Activated CD4-positive, alpha-beta T cell treated with anti-CD3 and anti-CD28 coated beads, Interleukin-10, Interleukin-2, amounts not matched to agents 100 ng/mL and 50 ng/mL, durations not matched to agents 16 hours and 8 hours (primary cell): Measurements from ENCODE around the gene NUP58.
A peak's percentile ranks its signal among the peaks of the same experiment; 100 is the strongest.

ENCODE experiments used
- DNase-seq: peaks from one replicate; pipeline ENCODE4 v3.0.0-alpha.2; 2020

NUP58 gene, protein sequence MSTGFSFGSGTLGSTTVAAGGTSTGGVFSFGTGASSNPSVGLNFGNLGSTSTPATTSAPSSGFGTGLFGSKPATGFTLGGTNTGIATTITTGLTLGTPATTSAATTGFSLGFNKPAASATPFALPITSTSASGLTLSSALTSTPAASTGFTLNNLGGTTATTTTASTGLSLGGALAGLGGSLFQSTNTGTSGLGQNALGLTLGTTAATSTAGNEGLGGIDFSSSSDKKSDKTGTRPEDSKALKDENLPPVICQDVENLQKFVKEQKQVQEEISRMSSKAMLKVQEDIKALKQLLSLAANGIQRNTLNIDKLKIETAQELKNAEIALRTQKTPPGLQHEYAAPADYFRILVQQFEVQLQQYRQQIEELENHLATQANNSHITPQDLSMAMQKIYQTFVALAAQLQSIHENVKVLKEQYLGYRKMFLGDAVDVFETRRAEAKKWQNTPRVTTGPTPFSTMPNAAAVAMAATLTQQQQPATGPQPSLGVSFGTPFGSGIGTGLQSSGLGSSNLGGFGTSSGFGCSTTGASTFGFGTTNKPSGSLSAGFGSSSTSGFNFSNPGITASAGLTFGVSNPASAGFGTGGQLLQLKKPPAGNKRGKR

DNA sequence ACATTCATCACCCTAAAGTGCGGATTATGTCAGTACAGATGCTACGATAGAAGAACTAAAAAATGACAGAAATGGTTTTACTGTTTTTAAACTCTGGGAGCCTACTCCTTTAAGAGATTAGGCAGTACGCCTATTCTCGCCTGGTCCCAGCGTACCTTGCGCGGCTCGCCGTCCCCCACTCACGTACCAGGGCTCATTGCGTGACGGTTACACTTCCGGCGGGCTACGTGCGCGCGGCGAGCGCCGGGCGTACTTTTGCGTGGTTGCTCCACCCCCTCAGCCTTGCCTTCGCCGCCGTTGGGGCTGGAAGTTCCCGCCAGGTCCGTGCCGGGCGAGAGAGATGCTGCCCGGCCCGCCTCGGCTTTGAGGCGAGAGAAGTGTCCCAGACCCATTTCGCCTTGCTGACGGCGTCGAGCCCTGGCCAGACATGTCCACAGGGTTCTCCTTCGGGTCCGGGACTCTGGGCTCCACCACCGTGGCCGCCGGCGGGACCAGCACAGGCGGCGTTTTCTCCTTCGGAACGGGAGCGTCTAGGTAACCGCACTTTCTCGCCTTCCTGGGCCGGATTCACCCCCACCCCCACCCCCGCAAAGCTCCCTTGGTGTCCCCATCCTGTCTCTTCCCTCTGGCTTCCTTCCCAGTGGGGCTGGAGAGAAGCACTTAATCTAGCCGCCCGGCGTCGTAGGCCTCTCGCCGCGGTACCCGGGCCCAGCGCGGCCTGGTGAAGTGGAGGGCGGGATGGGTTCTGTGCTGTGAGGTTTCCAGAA lies at the start of gene NUP58:
TSS of gene NUP58 (plus strand) at position 279 of the 767 bp plus-strand sequence. CDS start at position 428, 149 bp downstream.
- peak; percentile 97 for DNase-seq

DNA sequence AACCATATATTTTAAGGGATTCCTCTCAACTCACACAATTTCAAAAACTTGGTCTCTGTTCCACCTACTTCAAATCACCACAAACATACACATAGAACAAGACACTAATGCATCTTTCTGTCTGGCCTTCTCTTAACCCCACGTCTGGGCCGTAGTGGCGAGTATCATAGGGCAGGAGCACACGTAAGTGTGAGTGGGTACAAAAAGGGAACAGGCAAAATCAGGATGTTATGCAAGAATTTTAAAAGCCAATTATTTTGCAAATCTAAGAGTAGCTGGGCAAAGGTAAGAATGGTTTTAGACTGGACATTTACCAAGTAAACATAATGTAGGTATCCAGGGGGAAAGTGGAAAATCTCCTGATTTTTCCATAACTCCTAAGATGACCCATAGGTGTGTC lies 49.2 kb upstream of the NUP58 start:
- DNase-seq: no peak

DNA sequence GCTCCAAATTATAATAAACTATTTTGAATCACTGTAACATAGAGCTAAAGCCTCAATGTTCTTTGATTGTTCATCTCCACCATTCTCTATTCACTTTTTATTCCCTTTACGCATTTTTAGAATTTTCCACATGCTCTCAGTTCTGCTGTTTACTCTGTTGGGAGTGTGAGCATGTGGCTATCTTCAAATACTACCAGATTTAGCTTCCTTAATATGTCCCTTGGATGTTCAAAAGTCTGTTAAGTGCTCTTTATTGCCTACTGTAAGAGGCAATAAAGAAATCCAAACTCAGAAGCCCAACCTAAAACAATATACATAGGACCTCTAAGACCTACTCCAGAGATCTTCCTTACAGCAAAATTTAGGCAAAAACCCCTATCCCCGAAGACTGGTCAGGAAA lies 48.7 kb upstream of the NUP58 start:
- no peak for DNase-seq

DNA sequence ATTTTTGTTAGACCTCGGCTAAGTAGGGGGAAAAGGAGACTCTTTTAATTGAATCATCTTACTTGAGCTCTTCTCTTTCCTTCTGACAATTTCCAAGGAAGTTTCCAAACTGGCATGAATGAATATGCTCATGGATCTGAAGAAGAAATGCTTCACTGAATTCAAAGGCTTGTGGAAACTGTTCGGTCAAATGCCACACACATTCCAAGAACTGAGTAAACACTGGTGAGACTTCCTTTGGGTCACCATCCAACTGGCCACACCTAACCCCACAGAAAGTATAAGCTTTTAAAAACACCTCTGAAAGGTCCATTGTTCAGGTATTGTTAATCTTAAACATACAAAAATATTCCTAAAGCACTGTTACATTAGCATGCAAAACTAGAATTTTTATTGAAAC lies 47.7 kb upstream of the NUP58 start:
- DNase-seq: no peak

DNA sequence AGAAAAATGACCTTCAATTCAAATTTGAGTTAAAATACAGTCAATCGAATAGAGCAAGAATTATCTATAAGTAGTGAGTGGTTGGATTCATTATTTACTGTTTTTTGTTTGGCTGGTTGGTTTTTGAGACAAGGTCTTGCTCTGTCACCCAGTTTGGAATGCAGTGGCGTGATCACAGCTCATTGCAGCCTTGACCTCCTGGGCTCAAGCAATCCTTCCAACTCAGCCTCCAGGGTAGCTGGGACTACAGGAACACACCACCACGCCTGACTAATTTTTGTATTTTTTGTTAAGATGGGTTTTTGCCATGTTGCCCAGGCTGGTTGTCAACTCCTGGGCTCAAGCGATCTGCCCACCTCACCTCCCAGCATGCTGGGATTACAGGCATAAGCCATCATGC lies 39.2 kb upstream of the NUP58 start:
- DNase-seq: no peak

DNA sequence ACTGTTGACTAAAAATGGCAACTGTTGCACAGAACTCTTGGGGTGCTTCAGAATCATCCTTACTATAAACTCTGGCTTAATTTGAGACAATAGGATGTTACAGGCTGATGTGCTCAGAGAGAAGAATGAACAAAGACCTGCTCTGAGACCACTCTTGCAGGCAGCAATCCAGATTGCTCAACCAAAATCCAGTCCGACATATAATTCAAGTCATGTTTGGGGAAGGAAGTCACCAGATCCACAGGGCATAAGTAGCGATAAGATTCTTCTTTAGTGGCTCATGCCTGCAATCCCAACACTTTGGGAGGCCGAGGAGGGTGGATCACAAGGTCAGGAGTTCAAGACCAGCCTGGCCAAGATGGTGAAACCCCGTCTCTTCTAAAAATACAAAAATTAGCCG lies 34.7 kb upstream of the NUP58 start:
- DNase-seq: no peak

DNA sequence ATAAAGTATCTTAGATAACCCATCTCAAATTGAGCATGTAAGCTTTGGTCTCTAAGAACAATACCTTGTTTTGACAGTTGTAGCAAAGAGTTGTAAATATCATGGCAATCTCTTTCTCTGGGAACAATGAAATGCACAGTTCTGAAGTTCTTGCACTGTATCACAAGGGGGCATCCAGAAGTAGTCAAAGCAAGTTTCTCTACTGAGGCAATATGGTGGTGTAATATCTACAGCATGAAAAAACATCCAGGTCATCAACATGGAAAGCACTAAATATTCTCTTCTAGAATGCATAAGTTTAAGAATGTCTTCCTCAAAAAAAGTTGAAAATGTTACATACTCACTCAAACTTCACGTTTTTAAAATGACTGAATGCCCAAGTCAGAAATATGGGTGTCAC lies 33.7 kb upstream of the NUP58 start:
- peak; percentile 27 for DNase-seq

DNA sequence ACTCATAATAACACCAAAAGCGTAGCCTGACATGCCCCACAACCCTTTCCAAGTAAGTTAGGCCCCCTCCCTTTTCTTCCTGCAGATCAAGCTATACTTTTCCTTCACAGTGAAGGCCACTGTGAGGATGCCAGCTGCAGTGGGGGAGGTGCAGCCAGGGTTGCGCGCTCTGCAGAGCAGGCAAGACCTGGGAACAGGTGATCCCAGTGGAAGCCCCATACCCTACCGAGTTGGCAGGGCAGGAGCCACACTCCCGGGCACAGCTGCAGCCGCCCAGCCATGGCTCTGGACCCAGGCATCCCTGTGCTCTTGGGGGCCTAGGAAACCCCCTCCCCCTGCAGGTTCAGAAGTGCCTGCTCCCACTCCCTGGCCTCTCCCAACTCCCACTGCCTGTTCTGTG lies 32.9 kb upstream of the NUP58 start:
- no peak for DNase-seq

DNA sequence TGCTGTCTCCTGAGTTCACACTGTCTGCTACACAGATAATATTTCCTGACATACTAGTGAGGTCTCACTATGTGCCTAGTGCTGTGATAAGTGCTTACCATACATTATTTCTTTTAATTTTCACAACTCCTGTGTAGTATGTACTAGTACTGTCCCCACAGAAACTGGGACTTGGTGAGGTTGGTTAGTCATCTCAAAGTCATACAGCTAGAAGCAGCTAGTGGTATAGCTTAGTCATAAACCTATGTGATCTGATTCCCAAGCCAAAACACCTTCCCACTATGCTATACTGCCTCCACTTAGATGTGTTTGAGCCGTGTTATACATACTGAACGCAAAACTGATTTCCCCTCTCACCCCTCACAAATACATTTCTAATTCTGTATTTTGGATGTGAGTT lies 24.7 kb upstream of the NUP58 start:
- DNase-seq: peak; percentile 77

DNA sequence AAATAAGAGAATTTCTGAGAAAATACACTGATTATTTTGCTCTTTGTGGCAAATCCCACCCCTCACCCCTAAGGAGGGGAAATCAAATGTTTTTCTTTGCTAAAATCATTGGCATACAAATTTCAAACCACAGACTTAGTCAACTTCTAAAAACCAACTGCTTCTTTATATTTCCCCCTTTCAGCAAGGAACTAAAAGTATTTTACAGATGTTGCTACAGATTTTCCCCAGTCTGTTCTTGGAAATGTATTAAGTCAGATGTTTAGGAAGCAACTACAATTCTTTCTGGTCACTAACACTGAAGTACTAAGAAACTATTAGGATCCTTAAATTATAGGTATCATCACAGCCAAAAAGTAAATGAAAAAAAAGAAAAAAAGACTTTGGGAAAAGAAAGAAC lies 21.0 kb upstream of the NUP58 start:
- DNase-seq: no peak

DNA sequence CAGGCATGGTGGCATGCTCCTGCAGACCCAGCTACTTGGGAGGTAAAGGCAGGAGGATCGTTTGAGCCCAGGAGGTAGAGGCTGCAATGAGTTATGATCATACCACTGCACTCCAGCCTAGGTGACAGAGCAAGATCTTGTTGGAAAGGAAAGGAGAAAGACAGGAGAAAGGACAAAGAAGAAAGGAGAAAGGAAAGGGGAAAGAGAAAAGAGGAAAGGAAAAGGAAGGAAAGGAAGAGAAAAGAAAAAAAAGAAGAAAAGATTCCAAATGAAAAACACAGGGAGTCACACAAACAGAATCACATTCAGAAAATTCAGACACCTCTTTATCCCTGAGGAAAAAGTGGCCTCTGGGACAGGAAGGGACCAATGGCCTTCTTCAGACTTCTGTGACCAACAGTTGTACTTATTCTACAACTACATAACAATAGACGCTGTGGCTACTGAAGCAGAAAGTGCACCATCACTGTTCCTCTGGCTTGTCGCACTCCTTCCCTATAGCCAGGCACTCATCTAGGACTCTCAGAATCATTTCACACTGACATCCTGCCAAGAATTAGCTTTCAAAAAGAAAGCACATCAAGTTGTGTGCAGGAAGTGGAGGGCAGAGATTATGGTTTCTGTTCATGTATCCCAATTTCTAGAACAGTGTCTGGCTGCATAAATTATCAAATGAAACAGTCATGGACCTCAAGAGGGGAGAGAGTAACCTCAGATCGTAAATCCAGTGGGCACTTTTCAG lies 20.1 kb upstream of the NUP58 start:
- DNase-seq: peak; percentile 79

DNA sequence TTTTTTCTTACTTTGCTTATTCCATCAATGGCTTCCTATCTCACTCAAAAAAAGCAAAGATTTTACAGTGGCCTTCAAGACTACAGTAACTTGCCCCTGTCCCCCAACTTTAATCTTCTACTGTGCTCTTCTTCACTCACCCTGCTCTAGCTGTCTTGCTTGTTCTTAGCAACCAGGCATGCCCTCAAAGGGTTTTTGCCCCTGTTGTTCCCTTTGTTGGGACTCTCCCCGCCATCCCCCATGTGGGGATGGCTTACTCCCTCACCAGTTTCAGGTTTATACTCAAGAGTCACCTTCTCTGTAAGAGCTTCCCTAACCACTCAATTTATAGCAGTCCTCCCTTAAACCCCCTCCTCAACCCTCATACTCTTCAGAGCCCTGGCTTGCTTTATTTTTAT lies 19.5 kb upstream of the NUP58 start:
- peak; percentile 47 for DNase-seq

DNA sequence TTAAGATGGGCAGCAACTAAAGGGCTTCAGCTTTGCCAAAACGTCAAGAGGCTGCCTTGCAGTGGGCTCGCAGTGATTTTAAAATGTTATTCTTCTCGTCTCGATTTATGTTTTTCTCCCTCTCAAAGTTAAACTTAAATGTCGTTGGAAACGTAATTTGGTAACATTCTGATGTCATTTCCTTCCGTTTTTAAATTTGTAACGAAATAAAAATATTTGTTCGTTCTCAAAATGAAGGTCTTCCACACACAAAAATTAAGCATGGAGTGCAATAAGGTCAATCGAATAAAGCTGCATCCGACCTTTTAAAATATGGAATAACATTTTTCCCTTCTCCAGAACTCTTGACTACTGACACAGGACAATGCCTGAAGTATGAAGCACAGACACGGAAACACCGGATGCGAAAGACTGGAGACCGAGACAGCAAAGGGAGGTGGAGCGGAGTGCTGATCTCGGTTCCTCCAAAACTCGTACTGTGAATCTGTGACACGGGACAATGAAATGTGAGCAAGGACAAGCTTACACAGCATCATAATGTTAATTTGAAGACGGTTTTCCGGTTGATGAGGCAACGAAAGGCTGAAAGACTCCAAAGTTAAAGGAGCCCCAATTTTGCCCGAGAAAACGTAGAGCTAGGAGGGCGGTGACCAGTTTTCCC lies 15.0 kb upstream of the NUP58 start:
- DNase-seq: peak; percentile 66

DNA sequence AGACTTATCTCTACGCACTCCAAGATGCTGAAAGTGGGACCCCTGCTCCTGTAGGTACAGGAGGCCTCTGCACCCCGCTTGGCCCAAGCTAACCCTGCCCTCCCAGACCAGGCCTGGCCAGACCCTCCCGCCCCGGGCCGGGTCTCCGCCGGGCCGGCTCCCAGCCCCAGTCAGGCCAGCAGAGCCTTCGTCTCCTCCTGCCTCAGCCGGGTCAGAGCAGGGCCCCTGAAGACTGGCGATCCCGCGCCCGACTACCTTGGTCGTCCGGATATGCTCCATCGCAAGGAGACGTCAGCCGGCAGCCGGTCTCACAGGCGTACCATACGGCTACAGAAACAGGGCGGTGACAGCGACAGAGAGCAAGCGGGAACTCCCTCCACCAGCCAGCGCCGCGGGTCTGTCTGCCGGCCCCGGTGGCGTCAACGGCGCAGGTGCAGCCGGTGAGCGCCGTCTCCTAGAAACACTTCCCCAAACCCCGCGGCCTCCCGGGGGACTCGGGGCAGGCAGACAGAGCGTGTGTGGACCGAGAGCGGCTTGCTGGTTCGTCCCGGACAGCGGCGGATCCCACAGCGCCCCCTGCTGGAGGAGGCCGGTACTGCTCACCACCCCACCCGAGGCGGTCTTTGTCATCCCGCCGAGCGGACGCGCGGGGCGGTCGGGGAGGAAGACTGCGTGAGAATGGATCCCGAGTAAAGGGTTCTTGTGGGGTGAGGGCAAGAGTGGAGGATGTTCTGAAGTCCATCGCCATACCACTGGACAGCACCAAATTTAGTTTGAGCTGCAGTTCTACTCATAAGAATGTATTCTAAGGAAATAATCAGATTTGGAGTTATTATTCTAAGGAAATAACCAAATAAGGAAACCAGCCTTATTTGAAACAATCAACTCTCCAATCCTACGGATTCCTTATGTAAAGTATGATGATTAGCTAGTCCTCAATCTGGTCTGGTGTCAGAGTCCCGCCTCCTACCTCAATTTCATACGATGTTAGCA lies 14.2 kb upstream of the NUP58 start, which contains the start of gene MTMR6:
TSS of gene MTMR6 (minus strand) at position 520 of the 993 bp plus-strand sequence. CDS start at position 279, 241 bp downstream.
- DNase-seq: peak; percentile 95

DNA sequence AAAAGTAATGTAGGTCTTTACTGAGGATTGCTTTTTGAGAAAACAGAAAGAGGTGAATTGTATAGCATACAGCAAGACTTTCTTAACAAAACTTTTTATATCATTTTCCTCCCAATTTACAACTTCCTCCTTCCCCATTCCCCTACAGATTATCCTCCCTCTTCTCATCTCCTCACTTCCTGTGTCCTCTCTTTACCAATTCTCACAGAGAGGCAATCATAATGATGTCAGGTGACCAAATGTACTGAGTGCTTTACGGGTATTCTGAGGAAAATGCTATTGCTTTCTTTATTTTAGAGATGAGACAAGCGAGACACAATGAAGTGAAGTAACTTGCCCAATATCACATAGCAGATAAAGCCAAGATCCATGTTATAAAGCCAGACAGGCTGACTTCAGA lies 12.5 kb upstream of the NUP58 start:
- DNase-seq: no peak

DNA sequence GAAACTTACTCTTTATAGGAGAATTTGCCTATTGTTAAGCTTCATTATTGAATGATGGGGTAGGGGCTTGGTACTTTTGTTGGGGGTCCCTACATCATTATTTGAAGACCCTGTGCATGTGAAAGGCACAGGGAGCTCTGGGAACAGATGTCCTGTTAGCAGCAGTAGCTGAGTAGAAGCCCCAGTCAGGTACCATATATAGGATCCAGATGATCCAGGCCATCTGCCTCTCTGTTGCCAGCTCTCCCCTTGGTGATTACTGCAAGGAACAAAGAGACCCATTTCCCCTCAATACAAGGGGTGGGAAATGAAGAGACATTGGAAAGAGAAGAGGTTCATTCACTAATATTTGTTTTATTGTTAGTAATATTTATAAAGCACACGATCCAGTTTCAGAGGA lies 9.7 kb upstream of the NUP58 start:
- DNase-seq: no peak

DNA sequence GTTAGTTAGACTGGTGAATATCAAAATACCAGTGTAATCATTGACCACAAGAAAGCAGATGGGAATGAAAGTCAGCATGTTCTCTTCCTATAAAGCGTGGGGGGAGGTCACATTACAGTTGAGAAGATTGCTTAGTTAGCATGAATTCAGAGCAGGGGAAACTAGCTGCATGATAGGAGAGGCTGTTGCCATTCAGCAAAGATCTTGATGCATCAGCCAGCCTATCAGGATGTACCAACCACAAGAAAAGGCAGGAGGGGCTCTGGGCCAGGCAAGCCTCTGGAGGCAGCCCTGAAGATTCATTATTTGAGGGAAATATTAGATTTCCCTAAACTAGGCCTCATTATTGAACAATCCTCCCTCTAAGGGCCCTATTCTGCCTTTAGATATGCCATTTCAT lies 9.1 kb upstream of the NUP58 start:
- DNase-seq: no peak

DNA sequence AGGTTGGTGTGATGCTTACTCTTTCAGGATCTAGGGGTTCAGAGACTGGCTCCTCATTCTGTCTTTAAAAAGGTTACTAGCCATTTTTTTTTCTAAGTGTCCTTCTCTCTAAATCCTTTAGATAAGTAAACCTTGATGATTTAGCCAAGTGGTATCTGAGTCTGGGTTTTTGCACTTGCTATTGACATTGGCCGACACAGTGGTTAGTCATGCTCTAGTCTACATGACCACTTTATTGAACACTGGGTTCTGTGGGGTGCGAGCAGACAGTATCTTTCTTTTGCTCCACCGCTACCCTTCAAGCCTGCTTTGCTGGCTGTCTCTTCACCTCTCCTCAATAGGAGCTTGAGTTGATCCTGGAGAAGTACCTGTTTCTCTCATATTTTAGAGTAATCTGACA lies 6.2 kb upstream of the NUP58 start:
- DNase-seq: no peak

DNA sequence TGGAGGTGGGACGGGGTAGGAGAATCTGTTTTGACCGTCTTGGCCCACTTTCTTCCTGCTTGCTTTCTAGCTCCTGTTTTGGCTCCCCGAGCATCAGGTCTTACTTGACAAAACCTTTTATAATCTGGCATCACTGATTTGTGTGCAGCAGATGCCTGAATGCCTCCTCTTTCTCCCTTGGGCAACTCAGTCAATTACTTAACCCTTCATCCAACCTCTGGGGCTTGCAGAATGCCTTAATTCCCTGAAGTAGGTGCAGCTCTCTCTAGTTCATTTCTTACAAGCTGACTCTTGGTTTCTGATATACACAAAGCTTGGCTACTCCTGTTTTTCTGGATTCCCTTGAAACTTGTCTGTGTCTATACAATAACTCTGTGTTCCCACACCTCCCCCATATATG lies 5.7 kb upstream of the NUP58 start:
- DNase-seq: no peak

DNA sequence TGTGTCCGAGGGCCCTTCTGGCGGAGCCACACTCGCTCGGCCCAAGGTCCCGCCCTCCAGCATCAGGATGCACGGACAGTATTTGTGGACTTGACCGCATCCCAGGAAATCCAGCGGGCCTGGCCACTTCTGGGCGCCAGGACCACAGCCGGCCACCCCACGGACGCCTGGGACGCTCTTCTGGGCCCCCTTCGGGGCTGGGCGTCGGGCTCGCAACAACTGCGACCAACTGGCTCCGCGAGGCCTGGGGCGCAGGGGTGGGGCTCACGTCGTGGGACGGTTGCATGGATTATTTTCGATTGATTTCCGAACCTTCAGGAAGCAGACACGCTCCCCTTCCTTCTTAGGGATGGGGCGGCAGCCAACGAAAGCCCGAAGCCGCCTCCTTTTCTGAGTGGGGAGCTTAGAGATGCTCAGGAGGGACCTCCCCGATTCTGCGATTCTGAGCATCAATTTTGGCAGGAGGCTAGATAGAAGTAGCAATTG lies 521 bp upstream of the NUP58 start:
- DNase-seq: no peak

DNA sequence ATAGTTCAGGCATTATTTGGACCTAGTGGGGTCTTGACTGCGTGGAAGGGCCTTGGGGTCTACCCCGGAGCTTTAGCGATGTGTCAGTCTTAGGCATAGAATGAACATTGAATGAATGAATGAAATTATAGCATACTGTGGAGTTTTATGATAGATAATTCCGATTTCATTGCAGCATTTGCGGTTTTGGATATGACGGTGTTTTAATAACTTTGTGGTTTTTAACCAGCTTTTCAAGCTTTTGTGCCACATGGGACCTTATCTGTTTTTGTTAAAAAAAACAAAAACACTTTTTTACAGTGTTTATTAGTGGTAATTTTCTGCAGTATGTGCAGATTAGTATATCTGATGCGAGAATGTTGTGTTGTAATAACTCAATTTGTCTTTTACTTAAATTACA lies 696 bp downstream of the NUP58 start:
- no peak for DNase-seq
